ENCODE results near the gene SPTB.

SPTB gene

GRCh38 chr14:64705381-64706118 lies 174.2 kb downstream of the SPTB start:
- no peak for DNase-seq

- DNase-seq = no peak
Observed at GRCh38 chr14:64704743-64705380, 174.8 kb downstream of the SPTB start.

GRCh38 chr14:64704143-64704742 lies 175.5 kb downstream of the SPTB start, which contains the start of gene PLEKHG3:
PLEKHG3 (plus strand) TSS chr14:64704424; CDS start chr14:64727632, 23,208 bp downstream.
- DNase-seq = no peak

GRCh38 chr14:64703395-64704142 lies 176.1 kb downstream of the SPTB start:
- no peak for DNase-seq

GRCh38 chr14:64702493-64703394 lies 177.0 kb downstream of the SPTB start:
- DNase-seq = no peak

- DNase-seq = no peak
Observed at GRCh38 chr14:64701660-64702059, 178.0 kb downstream of the SPTB start.

GRCh38 chr14:64700894-64701293 lies 178.8 kb downstream of the SPTB start:
- DNase-seq = no peak

GRCh38 chr14:64700290-64700689 lies 179.4 kb downstream of the SPTB start:
- DNase-seq = no peak

GRCh38 chr14:64698903-64699302 lies 180.8 kb downstream of the SPTB start:
- no peak for DNase-seq

- DNase-seq = no peak
Observed at GRCh38 chr14:64696355-64696857, 183.3 kb downstream of the SPTB start.

Data from activated CD4-positive, alpha-beta T cell treated with anti-CD3 and anti-CD28 coated beads, Interleukin-2, amount 50 U/mL, for 4 hours (primary cell).